GM12878 (cell line): Measurements from ENCODE around the gene DNMT3L.

ENCODE experiments used
- BHLHE40 ChIP-seq, 2 experiments: fragments of 450-650 bp in 1 of 2; IDR thresholded peaks; 2 replicates each; pipeline ENCODE4 v1.6.1; 2011 to 2017; ENCODE audit warnings: low read depth in 2 of 2, borderline replicate concordance in 1 of 2, improper control_type of control experiment in 1 of 2, low read length in 1 of 2, mild to moderate bottlenecking in 1 of 2
- POLR2A ChIP-seq: IDR thresholded peaks from 2 replicates; pipeline ENCODE4 v1.6.1; 2011; ENCODE audit warnings: low read depth, mild to moderate bottlenecking, low read length
- RCOR1 ChIP-seq: conservative IDR thresholded peaks from 2 replicates; pipeline ENCODE4 v1.6.1; 2012; ENCODE audit warnings: low read depth, low read length, improper control_type of control experiment
- SMARCA5 ChIP-seq: fragments of 450-650 bp; IDR thresholded peaks from 2 replicates; pipeline ENCODE4 v1.6.1; 2017; ENCODE audit warnings: mild to moderate bottlenecking
- SP1 ChIP-seq: IDR thresholded peaks from one replicate; pipeline ENCODE4 v1.6.1; 2011; ENCODE audit warnings: low read depth, low read length
- ZNF207 ChIP-seq: fragments of 450-650 bp; IDR thresholded peaks from 2 replicates; pipeline ENCODE4 v1.6.1; 2014; ENCODE audit warnings: antibody characterized with exemption, mild to moderate bottlenecking, borderline replicate concordance
- TF ChIP-seq, protein P1 (sequence below), 3 experiments: IDR thresholded peaks in 2 of 3; conservative IDR thresholded peaks in 1 of 3; 2 replicates each; pipeline ENCODE4 v1.5.1; 2011; ENCODE audit warnings: low read depth in 3 of 3, low read length in 3 of 3, mild to moderate bottlenecking in 3 of 3, control low read depth in 2 of 3, moderate library complexity in 2 of 3, inconsistent platforms in 1 of 3, mixed read lengths in 1 of 3; ENCODE audit not compliant: control insufficient read depth in 2 of 3, insufficient read depth in 1 of 3; ENCODE audit errors: extremely low read depth in 1 of 3
- TF ChIP-seq, protein P2 (sequence below): IDR thresholded peaks from 2 replicates; pipeline ENCODE4 v1.6.1; 2012; ENCODE audit warnings: mild to moderate bottlenecking, low read depth, low read length
- TF ChIP-seq, protein P3 (sequence below): IDR thresholded peaks from 2 replicates; pipeline ENCODE4 v1.6.1; 2012; ENCODE audit warnings: low read depth, low read length, improper control_type of control experiment

DNA sequence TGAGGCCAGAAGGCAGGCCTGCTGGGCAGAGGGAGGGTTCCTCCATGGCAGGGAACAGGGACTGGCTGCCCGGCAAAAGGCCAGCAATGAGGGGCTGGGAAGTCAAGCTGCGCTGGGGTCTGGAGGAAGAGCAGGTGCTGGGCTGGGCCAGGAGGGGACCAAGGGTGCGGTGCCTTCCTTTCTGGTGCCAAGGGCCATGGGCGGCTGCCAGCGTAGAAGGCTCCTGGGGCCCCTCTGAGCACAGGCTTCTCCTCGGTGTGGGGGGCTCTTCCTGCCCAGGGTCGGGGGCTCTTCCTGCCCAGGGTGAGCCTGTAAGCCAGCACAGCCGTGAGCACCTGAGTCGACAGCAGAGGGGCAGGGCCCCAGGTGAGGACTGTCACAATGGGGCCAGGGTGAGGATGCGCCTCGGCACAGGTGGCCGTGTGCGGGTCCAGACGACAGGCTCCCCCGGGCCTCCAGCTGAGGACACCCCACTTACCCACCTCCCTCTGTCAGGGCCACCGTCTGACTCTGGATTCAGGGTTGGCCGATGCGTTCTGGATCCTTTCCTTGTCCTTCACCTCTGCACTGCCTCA lies 10.7 kb upstream of the DNMT3L start:
- TF ChIP-seq BHLHE40 (IDR thresholded peaks at IDR 0.05; ENCODE audit: borderline replicate concordance in 1 of 2, low read depth in 2 of 2, low read length in 1 of 2) (no peak), SMARCA5 (no peak), RCOR1 (no peak), SP1 (no peak), ZNF207 (no peak), POLR2A (no peak)
- TF ChIP-seq, protein P1, sequence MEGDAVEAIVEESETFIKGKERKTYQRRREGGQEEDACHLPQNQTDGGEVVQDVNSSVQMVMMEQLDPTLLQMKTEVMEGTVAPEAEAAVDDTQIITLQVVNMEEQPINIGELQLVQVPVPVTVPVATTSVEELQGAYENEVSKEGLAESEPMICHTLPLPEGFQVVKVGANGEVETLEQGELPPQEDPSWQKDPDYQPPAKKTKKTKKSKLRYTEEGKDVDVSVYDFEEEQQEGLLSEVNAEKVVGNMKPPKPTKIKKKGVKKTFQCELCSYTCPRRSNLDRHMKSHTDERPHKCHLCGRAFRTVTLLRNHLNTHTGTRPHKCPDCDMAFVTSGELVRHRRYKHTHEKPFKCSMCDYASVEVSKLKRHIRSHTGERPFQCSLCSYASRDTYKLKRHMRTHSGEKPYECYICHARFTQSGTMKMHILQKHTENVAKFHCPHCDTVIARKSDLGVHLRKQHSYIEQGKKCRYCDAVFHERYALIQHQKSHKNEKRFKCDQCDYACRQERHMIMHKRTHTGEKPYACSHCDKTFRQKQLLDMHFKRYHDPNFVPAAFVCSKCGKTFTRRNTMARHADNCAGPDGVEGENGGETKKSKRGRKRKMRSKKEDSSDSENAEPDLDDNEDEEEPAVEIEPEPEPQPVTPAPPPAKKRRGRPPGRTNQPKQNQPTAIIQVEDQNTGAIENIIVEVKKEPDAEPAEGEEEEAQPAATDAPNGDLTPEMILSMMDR (IDR thresholded peaks at IDR 0.05 in 2 of 3, conservative IDR thresholded peaks at IDR 0.05 in 1 of 3; ENCODE audit: control insufficient read depth in 2 of 3, extremely low read depth in 1 of 3, insufficient read depth in 1 of 3, low read depth in 3 of 3, low read length in 3 of 3): no peak
- TF ChIP-seq, protein P2, sequence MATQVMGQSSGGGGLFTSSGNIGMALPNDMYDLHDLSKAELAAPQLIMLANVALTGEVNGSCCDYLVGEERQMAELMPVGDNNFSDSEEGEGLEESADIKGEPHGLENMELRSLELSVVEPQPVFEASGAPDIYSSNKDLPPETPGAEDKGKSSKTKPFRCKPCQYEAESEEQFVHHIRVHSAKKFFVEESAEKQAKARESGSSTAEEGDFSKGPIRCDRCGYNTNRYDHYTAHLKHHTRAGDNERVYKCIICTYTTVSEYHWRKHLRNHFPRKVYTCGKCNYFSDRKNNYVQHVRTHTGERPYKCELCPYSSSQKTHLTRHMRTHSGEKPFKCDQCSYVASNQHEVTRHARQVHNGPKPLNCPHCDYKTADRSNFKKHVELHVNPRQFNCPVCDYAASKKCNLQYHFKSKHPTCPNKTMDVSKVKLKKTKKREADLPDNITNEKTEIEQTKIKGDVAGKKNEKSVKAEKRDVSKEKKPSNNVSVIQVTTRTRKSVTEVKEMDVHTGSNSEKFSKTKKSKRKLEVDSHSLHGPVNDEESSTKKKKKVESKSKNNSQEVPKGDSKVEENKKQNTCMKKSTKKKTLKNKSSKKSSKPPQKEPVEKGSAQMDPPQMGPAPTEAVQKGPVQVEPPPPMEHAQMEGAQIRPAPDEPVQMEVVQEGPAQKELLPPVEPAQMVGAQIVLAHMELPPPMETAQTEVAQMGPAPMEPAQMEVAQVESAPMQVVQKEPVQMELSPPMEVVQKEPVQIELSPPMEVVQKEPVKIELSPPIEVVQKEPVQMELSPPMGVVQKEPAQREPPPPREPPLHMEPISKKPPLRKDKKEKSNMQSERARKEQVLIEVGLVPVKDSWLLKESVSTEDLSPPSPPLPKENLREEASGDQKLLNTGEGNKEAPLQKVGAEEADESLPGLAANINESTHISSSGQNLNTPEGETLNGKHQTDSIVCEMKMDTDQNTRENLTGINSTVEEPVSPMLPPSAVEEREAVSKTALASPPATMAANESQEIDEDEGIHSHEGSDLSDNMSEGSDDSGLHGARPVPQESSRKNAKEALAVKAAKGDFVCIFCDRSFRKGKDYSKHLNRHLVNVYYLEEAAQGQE: no peak
- TF ChIP-seq, protein P3, sequence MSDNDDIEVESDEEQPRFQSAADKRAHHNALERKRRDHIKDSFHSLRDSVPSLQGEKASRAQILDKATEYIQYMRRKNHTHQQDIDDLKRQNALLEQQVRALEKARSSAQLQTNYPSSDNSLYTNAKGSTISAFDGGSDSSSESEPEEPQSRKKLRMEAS: no peak
